ENCODE measurements around the gene SNX13. TPM values are rescaled to one million over a fixed set of nuclear protein-coding genes. Genes with fewer than 3 reads are reported as not detected.
A peak's percentile ranks its signal among the peaks of the same experiment; 100 is the strongest.

SNX13 gene
- total RNA-seq, 2 donors from 2014 or later: 32.2 to 34.2 TPM

- ATAC-seq: no peak
- Mint-ChIP-seq H3K4me3 (no peak overlapping the region), H3K36me3 (no peaks in the 10 kb centered on the region)
Measured at GRCh38 chr7:17770710-17771375, 169.5 kb downstream of the SNX13 start.

GRCh38 chr7:17769918-17770317 is 170.4 kb downstream of the SNX13 start:
- no peaks in the 10 kb centered on the region for H3K27me3 Mint-ChIP-seq
- H3K4me3 Mint-ChIP-seq: no peak overlapping the region
- H3K27ac Mint-ChIP-seq: no peak overlapping the region
- no peaks in the 10 kb centered on the region for H3K9me3 Mint-ChIP-seq
- ATAC-seq: peak in 1 of 2 donors; percentile 42
- H3K4me1 Mint-ChIP-seq (ENCODE audit: low read depth in 2 of 2): peaks cover 16 to 24% of the 10 kb centered on the region in 2 donors
- no peak for DNase-seq (ENCODE audit: low spot score)
- no peaks in the 10 kb centered on the region for H3K36me3 Mint-ChIP-seq

More at GRCh38 chr7:17770710-17771375, 169.5 kb downstream of the SNX13 start:
- Mint-ChIP-seq H3K27me3 (no peaks in the 10 kb centered on the region), H3K9me3 (no peaks in the 10 kb centered on the region), H3K27ac (no peak overlapping the region), H3K4me1 (ENCODE audit: low read depth in 2 of 2) (peaks cover 16 to 24% of the 10 kb centered on the region in 2 donors)
- no peak for DNase-seq (ENCODE audit: low spot score)

- no peaks in the 10 kb centered on the region for H3K36me3 Mint-ChIP-seq
- H3K9me3 Mint-ChIP-seq: no peaks in the 10 kb centered on the region
- no peaks in the 10 kb centered on the region for H3K4me1 Mint-ChIP-seq (ENCODE audit: low read depth in 2 of 2)
- H3K27me3 Mint-ChIP-seq: no peaks in the 10 kb centered on the region
- H3K4me3 Mint-ChIP-seq: no peak overlapping the region
- DNase-seq (ENCODE audit: low spot score): no peak
- no peak overlapping the region for H3K27ac Mint-ChIP-seq
- ATAC-seq: no peak
Measured at GRCh38 chr7:17758008-17758407, 182.3 kb downstream of the SNX13 start.

GRCh38 chr7:17746020-17746530 is 194.2 kb downstream of the SNX13 start:
- ATAC-seq: no peak
- no peaks in the 10 kb centered on the region for H3K36me3 Mint-ChIP-seq
- no peak overlapping the region for H3K27ac Mint-ChIP-seq
- no peak for DNase-seq (ENCODE audit: low spot score)
- H3K4me1 Mint-ChIP-seq (ENCODE audit: low read depth in 2 of 2): no peaks in the 10 kb centered on the region
- H3K9me3 Mint-ChIP-seq: no peaks in the 10 kb centered on the region
- H3K27me3 Mint-ChIP-seq: peaks cover 0 to 9% of the 10 kb centered on the region in 2 donors
- no peak overlapping the region for H3K4me3 Mint-ChIP-seq

GRCh38 chr7:17745610-17746009 is 194.7 kb downstream of the SNX13 start:
- Mint-ChIP-seq H3K27ac (no peak overlapping the region), H3K36me3 (no peaks in the 10 kb centered on the region), H3K4me1 (ENCODE audit: low read depth in 2 of 2) (no peaks in the 10 kb centered on the region), H3K4me3 (no peak overlapping the region), H3K27me3 (peaks cover 0 to 4% of the 10 kb centered on the region in 2 donors), H3K9me3 (no peaks in the 10 kb centered on the region)
- DNase-seq (ENCODE audit: low spot score): no peak
- ATAC-seq: no peak

GRCh38 chr7:17743316-17743715 is 197.0 kb downstream of the SNX13 start:
- Mint-ChIP-seq H3K4me3 (no peak overlapping the region), H3K4me1 (ENCODE audit: low read depth in 2 of 2) (no peaks in the 10 kb centered on the region), H3K27ac (no peak overlapping the region), H3K36me3 (no peaks in the 10 kb centered on the region), H3K9me3 (no peaks in the 10 kb centered on the region), H3K27me3 (no peaks in the 10 kb centered on the region)
- no peak for DNase-seq (ENCODE audit: low spot score)
- ATAC-seq: no peak

- Mint-ChIP-seq H3K4me1 (ENCODE audit: low read depth in 2 of 2) (no peaks in the 10 kb centered on the region), H3K27ac (no peak overlapping the region)
Measured at GRCh38 chr7:17741426-17741825, 198.9 kb downstream of the SNX13 start.

More at GRCh38 chr7:17741426-17741825, 198.9 kb downstream of the SNX13 start:
- ATAC-seq: no peak
- Mint-ChIP-seq H3K36me3 (no peaks in the 10 kb centered on the region), H3K4me3 (no peak overlapping the region), H3K9me3 (peaks cover 4% of the 10 kb centered on the region), H3K27me3 (peaks cover 5 to 7% of the 10 kb centered on the region in 2 donors)
- no peak for DNase-seq (ENCODE audit: low spot score)

Other genes with a start within 250 kb of the SNX13 start
- gene PRPS1L1, start 87.4 kb upstream of the SNX13 start, total RNA-seq: not detected

Measured in natural killer cell treated with Interleukin-12 subunit alpha and Interleukin-12 subunit beta and Interleukin-15 and Interleukin-18, amount 100 ng/mL, for 72 hours (primary cell).